Hematopoietic multipotent progenitor cell treated with erythropoietin and hydrocortisone succinate and interleukin-3 and kit ligand, for 4 days (in vitro differentiated cells): ENCODE data around the gene ACVR1B.

ENCODE experiments used
- DNase-seq: peaks from one replicate; pipeline ENCODE4 v3.0.0-alpha.2; 2015

The ACVR1B gene

DNA sequence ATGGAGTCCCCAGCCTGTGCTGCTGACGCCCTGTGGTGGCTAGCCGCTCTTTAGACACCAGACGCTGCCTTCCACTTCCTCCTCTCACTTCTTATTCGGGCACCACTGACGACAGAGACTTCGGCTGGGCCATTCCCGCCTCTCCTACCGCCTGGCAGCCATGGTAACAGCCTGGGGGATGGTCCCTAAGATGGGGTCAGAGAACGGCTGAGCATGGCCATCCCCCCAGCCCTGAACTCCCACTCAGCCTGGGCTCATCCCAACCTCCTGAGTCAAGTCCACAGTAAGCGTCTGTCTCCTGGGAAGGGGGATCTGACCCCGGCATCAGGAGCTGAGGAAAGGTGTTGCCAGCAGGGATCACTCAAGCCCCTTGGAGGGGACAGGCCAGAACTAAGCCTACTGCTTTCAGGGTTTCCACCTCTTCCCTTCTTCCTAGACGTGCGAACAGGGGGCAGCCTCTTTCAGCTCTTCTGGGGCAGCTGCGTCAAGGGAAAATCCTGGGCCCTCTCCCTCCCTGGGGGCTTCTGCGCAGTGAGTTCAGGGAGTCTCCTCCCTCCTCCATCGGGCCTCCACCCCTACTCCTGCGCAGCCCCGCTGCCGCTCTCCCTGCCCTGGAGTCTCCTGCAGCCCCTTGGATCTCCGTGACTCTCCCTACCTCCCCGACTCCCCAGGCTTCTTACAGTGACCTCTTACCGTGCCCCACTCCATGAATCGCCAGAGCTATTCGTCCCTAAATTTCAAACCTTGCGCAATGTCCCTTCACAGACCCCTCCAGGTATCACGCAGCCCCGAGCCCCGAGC is 54.6 kb downstream of the ACVR1B start:
- peak; percentile 85 for DNase-seq

DNA sequence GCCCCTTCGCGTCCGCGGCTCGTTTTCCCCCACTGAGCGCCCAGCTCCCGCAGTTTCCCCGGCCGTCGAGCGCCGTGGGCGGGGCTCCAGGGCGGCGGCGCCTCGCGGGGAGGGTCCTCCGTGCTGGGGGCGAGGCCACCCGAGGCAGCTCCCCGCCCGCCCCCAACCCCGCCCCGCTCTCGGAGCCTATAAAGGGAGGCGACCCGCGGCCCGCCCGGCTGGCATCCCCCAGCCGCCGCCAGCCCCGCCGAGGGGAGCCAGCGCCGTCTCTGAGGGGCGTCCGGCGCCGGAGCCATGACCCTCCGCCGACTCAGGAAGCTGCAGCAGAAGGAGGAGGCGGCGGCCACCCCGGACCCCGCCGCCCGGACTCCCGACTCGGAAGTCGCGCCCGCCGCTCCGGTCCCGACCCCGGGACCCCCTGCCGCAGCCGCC is 55.2 kb downstream of the ACVR1B start, which contains the start of gene TAMALIN:
TSS of gene TAMALIN (plus strand) at position 221 of the 432 bp plus-strand sequence. CDS start at position 295, 74 bp downstream.
- DNase-seq, result peak; percentile 71

DNA sequence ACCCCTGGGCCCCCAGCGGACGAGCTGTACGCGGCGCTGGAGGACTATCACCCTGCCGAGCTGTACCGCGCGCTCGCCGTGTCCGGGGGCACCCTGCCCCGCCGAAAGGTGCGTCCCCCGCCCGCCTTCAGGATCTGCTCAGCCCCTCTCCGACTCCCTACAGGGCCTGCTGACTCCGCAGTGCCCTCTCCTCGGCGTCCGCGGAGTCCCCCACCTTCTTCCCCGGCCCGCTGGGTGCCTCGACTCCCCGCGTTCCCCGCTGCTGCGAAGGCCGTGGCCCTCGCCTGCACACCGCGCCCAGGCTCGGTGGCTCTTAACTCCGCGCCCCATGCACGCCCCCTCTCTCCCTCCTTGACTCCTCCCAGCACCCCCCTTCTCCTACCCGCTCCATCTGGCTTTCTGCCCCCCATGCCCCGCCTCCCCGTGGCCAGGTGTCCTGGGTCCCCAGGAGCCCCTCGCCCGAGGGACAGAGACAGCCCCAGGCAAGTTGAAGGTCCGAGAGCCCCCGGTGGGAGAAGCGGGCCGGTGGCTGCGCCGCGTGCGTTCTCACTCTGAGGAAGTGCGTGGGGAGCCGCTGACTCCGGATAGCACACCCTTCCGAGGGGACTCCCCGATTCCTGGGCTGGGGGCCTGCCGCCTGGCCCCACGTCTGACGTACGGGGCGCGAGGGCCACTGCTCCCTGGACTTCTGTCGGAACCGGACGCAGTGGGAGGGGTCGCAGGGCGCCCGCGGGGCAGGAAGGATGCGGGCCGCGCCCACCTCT is 55.8 kb downstream of the ACVR1B start:
- peak; percentile 41 for DNase-seq

DNA sequence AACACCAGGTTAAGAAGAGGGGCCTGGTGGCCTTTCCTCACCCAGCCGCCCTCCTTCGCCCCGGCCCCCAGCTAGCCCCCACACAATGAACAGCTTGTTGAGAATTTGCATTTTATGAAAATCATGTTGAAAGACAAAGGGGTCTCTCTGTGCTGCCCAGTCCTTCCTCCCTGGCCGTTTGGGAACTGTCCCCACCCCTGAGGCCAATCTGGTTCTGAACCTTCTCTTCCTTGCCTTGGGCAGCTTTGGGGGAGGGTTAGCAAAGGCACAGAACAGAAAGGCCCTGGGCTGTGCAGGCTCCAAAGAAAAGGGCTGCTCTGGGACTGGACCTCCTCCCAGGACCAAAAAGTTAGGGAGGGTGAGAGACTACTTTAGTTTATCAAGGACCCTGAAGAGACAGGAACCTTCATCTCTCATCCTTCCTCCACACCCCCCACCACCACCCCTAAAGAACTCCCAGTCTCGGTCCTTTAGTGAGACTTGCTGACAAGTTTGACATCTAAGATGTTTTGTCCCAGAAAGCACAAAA is 56.5 kb downstream of the ACVR1B start:
- DNase-seq, result no peak

DNA sequence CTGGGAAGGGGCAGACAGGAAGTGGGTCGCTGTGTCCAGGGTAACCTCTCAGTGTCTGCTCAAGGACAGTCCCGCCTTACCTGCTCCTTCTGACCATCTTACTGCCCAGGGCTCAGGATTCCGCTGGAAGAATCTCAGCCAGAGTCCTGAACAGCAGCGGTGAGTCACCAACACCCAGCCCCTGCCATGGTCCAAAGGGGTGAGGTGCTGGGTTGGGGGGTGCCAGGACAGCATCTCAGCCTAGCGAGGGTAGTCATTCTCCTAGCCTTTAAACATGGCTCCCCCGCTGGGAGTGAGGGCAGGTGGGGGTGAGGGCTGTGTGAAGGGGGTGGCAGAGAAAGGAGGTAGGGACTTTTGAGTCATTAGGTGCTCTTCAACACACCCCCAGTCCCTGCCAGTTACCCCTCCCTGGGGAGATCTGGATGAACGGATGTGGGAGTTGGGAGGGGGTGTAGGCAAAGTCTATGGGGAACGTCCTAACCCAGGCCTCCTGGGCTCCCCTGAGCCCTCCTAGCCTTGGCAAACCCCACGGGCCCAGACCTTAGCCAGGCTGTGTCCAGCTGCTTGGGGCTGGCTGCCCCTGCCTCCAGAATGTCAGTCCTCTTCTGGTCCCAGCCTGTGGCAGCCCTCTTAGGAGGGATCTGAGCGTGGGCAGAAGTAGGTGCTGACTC is 57.7 kb downstream of the ACVR1B start:
- DNase-seq, result no peak

GRCh38 chr12:52010152-52010622 is 58.7 kb downstream of the ACVR1B start:
- DNase-seq, result peak; percentile 73

DNA sequence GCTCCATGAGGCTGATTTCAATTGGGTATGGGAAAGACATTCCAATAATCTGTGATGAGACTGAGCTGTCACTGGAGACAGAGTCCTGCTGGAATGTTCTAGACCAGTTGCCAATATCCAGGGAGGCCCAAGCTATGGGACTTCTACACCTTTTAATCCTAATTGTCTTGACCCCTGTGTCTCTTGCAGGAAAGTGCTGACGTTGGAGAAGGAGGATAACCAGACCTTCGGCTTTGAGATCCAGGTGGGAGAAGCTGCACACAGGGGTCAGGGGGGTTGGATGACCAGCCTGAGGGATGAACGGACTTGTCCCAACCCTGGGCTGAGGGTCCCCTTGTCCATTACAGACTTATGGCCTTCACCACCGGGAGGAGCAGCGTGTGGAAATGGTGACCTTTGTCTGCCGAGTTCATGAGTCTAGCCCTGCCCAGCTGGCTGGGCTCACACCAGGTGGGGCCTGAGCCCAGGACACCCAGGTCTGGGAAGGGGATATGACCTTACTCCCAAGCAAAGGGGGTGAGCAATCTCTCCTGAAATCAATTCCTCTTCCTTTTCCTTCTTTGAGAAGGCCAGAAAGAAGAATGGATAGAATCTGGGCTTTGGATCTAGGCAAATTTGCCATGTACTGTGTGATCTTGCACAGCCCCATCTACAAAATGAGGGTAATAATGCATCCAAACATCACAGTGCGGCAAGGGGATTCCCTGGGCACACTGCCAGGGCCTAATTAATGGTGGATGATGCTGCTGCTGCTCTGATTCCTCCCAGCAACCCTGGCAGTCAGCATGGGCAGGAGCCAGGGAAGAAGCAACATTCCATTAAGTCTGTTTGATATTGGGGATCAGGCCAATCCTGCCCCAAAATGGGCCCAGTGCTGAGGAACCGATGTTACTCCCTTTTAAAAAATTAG is 59.4 kb downstream of the ACVR1B start:
- DNase-seq, result no peak

DNA sequence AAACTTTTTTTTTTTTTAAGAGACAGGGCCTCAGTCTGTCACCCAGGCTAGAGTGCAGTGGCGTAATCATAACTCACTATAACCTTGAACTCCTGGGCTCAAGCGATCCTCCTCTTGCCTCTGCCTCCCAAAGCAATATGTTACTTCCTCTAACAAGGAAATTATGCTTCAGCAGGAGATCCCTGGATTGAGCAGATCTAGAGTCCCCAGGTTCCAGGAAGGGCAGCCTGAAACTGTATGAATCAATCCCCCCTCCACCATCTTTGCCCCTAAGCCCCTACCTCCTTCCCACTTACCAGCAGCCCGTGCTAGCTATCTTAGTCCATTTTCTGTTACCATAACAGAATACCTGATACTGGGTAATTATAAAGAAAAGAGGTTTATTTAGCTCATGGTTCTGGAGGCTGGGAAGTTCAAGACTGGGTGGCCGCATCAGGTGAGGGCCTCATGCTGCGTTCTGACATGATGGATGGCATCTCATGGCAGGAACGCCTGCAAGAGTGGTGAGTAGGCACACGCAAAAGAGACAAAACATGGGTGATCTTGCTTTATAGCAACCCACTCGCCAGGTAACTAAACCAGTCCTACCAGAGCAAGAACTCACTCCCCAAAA is 60.2 kb downstream of the ACVR1B start:
- DNase-seq, result no peak

GRCh38 chr12:52013626-52014310 is 62.3 kb downstream of the ACVR1B start:
- DNase-seq, result no peak

DNA sequence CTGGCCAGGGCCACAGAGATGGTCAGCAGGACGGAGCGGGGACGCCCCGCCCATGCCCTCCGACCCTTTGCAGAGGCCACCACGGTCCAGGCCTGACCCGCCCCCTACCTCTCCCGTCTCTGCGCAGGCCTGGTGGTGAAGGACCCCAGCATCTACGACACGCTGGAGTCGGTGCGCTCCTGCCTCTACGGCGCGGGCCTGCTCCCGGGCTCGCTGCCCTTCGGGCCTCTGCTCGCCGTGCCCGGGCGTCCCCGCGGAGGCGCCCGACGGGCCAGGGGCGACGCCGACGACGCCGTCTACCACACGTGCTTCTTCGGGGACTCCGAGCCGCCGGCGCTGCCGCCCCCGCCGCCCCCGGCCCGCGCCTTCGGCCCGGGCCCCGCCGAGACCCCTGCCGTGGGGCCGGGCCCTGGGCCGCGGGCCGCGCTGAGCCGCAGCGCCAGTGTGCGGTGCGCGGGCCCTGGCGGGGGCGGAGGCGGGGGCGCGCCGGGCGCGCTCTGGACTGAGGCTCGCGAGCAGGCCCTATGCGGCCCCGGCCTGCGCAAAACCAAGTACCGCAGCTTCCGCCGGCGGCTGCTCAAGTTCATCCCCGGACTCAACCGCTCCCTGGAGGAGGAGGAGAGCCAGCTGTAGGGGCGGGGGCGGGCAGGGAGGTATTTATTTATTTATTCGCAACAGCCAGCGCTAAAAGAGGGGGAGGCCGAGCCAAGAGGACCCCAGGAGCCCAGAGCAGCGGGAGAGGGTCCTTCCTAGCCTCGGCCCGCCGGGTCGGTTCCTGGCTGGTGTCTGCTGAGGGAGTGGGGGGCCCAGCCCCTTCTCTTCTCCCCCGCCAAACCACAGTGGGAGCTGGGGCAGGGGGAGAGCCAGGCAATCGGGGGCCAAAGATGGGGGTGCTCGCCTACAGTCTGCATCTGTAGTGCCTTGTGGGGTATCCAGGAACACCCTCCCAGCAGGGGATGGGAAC is 63.4 kb downstream of the ACVR1B start:
- no peak for DNase-seq

GRCh38 chr12:52015532-52016041 is 64.1 kb downstream of the ACVR1B start:
- no peak for DNase-seq

DNA sequence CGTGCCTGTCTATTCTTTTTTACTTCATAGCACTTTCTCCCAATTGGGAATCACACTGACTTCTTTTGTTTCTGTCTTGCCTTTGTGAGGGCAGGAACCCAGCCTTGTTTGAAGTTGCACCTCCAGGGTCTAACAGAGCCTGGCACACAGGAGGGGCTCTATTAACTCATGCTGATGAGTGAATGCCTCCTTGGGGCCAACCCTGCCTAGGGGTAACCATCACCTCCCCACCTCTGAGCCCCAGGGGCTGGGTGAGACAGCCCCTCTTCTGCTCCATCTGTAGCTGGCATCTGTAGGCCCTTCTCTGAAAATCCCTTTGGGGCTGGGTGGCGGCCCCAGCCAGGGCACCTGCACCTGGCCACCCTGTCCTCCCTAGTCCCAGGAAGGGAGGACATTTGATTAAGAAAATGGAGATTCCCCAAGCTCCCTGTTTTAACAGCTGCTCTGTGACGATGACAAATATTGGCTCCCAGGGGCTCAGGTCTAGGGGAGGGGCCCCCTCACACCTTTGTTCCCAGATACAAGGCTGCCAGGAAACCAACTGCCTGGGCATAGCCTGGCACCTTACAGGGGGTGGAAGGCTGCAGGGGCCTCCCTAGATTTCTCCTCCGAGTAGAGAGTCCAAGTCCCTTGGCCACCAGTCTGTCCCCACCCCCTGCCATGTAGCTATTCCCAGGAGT is 67.1 kb downstream of the ACVR1B start:
- DNase-seq, result no peak

- DNase-seq, result no peak
Measured at GRCh38 chr12:52019113-52019770, 67.7 kb downstream of the ACVR1B start.

GRCh38 chr12:52020539-52021336 is 69.2 kb downstream of the ACVR1B start:
- DNase-seq, result peak; percentile 89

DNA sequence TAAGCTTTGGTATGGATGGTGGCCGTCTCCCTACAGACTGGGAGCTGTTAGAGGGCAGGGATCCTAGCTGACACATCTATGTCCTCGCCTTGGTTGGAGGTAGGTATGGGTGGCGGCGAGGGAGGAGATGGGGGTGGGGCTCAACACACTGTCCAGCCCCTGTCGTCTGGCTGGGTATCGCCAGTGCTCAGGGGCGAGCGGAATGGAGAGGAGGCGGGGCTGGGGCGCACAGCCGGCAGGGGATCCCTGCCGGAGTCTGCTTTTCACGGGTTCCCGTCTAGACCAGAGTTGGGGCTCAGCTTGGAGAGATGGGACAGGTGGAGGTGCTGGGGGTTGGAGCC is 71.3 kb downstream of the ACVR1B start:
- peak; percentile 69 for DNase-seq

GRCh38 chr12:52023182-52023975 is 71.9 kb downstream of the ACVR1B start:
- DNase-seq, result peak; percentile 94
